Fibroblast of gingiva (primary cell): ENCODE results near the gene ZPR1.

ENCODE experiments used
- DNase-seq: peaks from one replicate; pipeline ENCODE4 v3.0.0-alpha.2; 2011; ENCODE audit warnings: low read depth

Gene ZPR1

GRCh38 chr11:116750070-116750718 is 37.6 kb downstream of the ZPR1 start:
- no peak for DNase-seq

- no peak for DNase-seq
Measured at GRCh38 chr11:116742104-116742503, 45.7 kb downstream of the ZPR1 start.

- DNase-seq, result no peak
Measured at GRCh38 chr11:116740741-116741140, 47.1 kb downstream of the ZPR1 start.

GRCh38 chr11:116738975-116739374 is 48.8 kb downstream of the ZPR1 start:
- no peak for DNase-seq

- DNase-seq, result no peak
Measured at GRCh38 chr11:116736763-116737162, 51.1 kb downstream of the ZPR1 start.

GRCh38 chr11:116733969-116734508 is 53.8 kb downstream of the ZPR1 start:
- DNase-seq, result no peak

- DNase-seq, result no peak
Measured at GRCh38 chr11:116733043-116733755, 54.6 kb downstream of the ZPR1 start.

- peak; percentile 45 for DNase-seq
Measured at GRCh38 chr11:116732271-116733042, 55.4 kb downstream of the ZPR1 start.

- no peak for DNase-seq
Measured at GRCh38 chr11:116731821-116732220, 56.0 kb downstream of the ZPR1 start.

GRCh38 chr11:116731097-116731761 is 56.6 kb downstream of the ZPR1 start:
- no peak for DNase-seq

GRCh38 chr11:116730601-116731000 is 57.2 kb downstream of the ZPR1 start:
- DNase-seq, result no peak

GRCh38 chr11:116730241-116730561 is 57.6 kb downstream of the ZPR1 start:
- DNase-seq, result no peak

- DNase-seq, result no peak
Measured at GRCh38 chr11:116729501-116730240, 58.2 kb downstream of the ZPR1 start.

GRCh38 chr11:116727990-116728389 is 59.8 kb downstream of the ZPR1 start:
- DNase-seq, result no peak

GRCh38 chr11:116725434-116726221 is 62.2 kb downstream of the ZPR1 start:
- DNase-seq, result peak; percentile 76

GRCh38 chr11:116724813-116725212 is 63.0 kb downstream of the ZPR1 start:
- DNase-seq, result no peak
